Omental fat pad (tissue), 4 donors: ENCODE measurements around the gene NDUFB6. TPM values are rescaled to one million over a fixed set of nuclear protein-coding genes. Genes with fewer than 3 reads are reported as not detected.

Experiments used
- ATAC-seq: fragments of 150-250 bp; one replicate; pipeline ENCODE4 v1.9.1; 2016; ENCODE audit warnings: mild to moderate bottlenecking, moderate library complexity; ENCODE audit not compliant: low FRiP score
- DNase-seq: peaks from one replicate; pipeline ENCODE4 v3.0.0-alpha.2; 2019; ENCODE audit warnings: low spot score
- total RNA-seq, 4 donors: library from RNA; depleted of rRNA; stranded (reverse); fragments of >200 nt; gene quantifications; one replicate each; pipeline ENCODE4 v1.1.0, GENCODE V29; 2016
- TF ChIP-seq, protein P1 (sequence below), 3 donors: fragments of 450-650 bp; IDR thresholded peaks; one replicate each; pipeline ENCODE4 v1.5.1; 2016 to 2017; ENCODE audit warnings: antibody characterized with exemption in 3 of 3, mild to moderate bottlenecking in 3 of 3, moderate library complexity in 2 of 3

Gene NDUFB6
- total RNA-seq, 4 donors from 2014 or later: 26.5 to 44.1 (median 37.4) TPM

- TF ChIP-seq, protein P1, sequence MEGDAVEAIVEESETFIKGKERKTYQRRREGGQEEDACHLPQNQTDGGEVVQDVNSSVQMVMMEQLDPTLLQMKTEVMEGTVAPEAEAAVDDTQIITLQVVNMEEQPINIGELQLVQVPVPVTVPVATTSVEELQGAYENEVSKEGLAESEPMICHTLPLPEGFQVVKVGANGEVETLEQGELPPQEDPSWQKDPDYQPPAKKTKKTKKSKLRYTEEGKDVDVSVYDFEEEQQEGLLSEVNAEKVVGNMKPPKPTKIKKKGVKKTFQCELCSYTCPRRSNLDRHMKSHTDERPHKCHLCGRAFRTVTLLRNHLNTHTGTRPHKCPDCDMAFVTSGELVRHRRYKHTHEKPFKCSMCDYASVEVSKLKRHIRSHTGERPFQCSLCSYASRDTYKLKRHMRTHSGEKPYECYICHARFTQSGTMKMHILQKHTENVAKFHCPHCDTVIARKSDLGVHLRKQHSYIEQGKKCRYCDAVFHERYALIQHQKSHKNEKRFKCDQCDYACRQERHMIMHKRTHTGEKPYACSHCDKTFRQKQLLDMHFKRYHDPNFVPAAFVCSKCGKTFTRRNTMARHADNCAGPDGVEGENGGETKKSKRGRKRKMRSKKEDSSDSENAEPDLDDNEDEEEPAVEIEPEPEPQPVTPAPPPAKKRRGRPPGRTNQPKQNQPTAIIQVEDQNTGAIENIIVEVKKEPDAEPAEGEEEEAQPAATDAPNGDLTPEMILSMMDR (IDR thresholded peaks at IDR 0.05): no peak
- ATAC-seq (no peak), DNase-seq (no peak)
Observed at GRCh38 chr9:32523910-32524309, 49.0 kb downstream of the NDUFB6 start.

GRCh38 chr9:32518276-32518675, 54.7 kb downstream of the NDUFB6 start:
- TF ChIP-seq, protein P1 (IDR thresholded peaks at IDR 0.05): no peak
- ATAC-seq (no peak), DNase-seq (no peak)

GRCh38 chr9:32516241-32516640, 56.7 kb downstream of the NDUFB6 start:
- DNase-seq (no peak), ATAC-seq (no peak)
- TF ChIP-seq, protein P1 (IDR thresholded peaks at IDR 0.05): no peak

DNA sequence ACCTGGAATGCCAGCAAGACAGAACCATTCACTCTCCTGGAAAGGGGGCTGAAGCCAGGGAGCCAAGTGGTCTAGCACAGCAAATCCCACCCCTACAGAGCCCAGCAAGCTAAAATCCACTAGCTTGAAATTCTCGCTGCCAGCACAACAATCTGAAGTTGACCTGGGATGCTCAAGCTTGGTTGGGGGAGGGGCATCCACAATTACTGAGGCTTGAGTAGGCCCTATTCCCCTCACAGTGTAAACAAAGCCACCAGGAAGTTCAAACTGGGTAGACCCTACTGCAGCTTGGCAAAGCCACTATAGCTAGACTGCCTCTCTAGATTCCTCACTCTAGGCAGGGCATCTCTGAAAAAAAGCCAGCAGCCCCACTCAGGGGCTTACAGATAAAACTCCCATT, 64.2 kb downstream of the NDUFB6 start:
- DNase-seq (no peak), ATAC-seq (no peak)
- TF ChIP-seq, protein P1 (IDR thresholded peaks at IDR 0.05): no peak

DNA sequence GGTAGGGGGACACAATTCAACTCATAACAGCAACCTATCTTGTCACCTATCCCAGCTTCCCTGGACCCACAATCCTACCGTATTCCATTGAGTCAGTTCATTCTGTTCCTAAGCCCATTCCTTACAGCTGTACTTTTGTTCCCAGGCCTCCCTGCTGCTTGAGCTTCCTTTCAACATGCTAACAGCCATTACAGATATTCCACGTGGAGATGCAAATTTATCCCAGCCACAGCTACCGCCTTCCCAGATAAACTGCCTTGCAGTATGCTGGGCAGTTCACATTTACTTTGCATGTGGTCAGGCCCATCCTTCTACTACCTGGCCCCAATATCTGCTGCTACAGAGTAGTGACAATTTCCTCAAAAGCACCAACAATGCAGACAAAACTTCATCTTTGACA, 70.0 kb downstream of the NDUFB6 start:
- DNase-seq (no peak), ATAC-seq (no peak)
- TF ChIP-seq, protein P1 (IDR thresholded peaks at IDR 0.05): no peak

Other genes with a start within 250 kb of the NDUFB6 start
- gene ACO1, start 188.5 kb downstream of the NDUFB6 start, total RNA-seq: 100 to 1,000 TPM in 3 of 4 donors, 10 to 100 TPM in 1; 69.8 to 266 (median 165) TPM
- 10 to 100 TPM in 2 of 4 donors, 1 to 10 TPM in 2; 5.8 to 29.5 (median 9.1) TPM for gene RIGI, start 47.0 kb downstream of the NDUFB6 start, total RNA-seq
- gene SMIM27, start 20.8 kb downstream of the NDUFB6 start, total RNA-seq: 1 to 10 TPM; 3.7 to 7.3 (median 4.3) TPM
- gene TOPORS, start 20.6 kb downstream of the NDUFB6 start, total RNA-seq: 10 to 100 TPM; 18.0 to 27.1 (median 24.6) TPM
- gene TAF1L, start 62.5 kb upstream of the NDUFB6 start, total RNA-seq: not detected
- not detected for gene TMEM215, start 210.4 kb upstream of the NDUFB6 start, total RNA-seq